Parathyroid adenoma (tissue), 2 donors: ENCODE data around the gene DHRS11.

Source experiments
- H2AFZ ChIP-seq: fragments of 300-600 bp; sonication (generic); one replicate; pipeline ENCODE4 v1.7.0; 2017; ENCODE audit warnings: antibody characterized with exemption, mild to moderate bottlenecking
- H3K27ac ChIP-seq: fragments of 300-600 bp; sonication (generic); one replicate; pipeline ENCODE4 v1.7.0; 2017
- H3K27me3 ChIP-seq: fragments of 300-600 bp; sonication (generic); one replicate; pipeline ENCODE4 v1.7.0; 2017; ENCODE audit warnings: low read length; ENCODE audit not compliant: control insufficient read depth, insufficient read depth
- H3K36me3 ChIP-seq: fragments of 300-600 bp; sonication (generic); one replicate; pipeline ENCODE4 v1.7.0; 2017; ENCODE audit warnings: low read length; ENCODE audit not compliant: control insufficient read depth, insufficient read depth
- H3K4me1 ChIP-seq: fragments of 300-600 bp; sonication (generic); one replicate; pipeline ENCODE4 v1.7.0; 2017; ENCODE audit warnings: control low read depth
- H3K4me2 ChIP-seq: fragments of 300-600 bp; sonication (generic); one replicate; pipeline ENCODE4 v1.7.0; 2017; ENCODE audit warnings: low read length
- H3K4me3 ChIP-seq: fragments of 300-600 bp; sonication (generic); one replicate; pipeline ENCODE4 v1.7.0; 2017; ENCODE audit warnings: low read depth, low read length
- H3K79me2 ChIP-seq: fragments of 300-600 bp; sonication (generic); one replicate; pipeline ENCODE4 v1.7.0; 2017; ENCODE audit warnings: control low read depth
- H3K9ac ChIP-seq: fragments of 300-600 bp; sonication (generic); one replicate; pipeline ENCODE4 v1.7.0; 2017; ENCODE audit warnings: mild to moderate bottlenecking
- H3K9me3 ChIP-seq: fragments of 300-600 bp; sonication (generic); one replicate; pipeline ENCODE4 v1.7.0; 2017; ENCODE audit warnings: low read length; ENCODE audit not compliant: control insufficient read depth
- CTCF ChIP-seq: fragments of 300-600 bp; sonication (generic); IDR thresholded peaks from one replicate; pipeline ENCODE4 v1.7.0; 2017; ENCODE audit warnings: antibody characterized with exemption, mild to moderate bottlenecking
- donor health status: primary hyperparathyroidism.

The DHRS11 gene

GRCh38 chr17:36611345-36612072 lies 19.8 kb downstream of the DHRS11 start:
- no peak overlapping the region for H2AFZ ChIP-seq
- no peaks in the 10 kb centered on the region for H3K9me3 ChIP-seq
- H3K4me2 ChIP-seq: no peak overlapping the region
- no peaks in the 10 kb centered on the region for H3K27me3 ChIP-seq
- H3K27ac ChIP-seq: no peak overlapping the region
- H3K9ac ChIP-seq: no peak overlapping the region
- no peaks in the 10 kb centered on the region for H3K79me2 ChIP-seq
- no peak overlapping the region for H3K4me3 ChIP-seq
- H3K36me3 ChIP-seq: no peaks in the 10 kb centered on the region
- H3K4me1 ChIP-seq: no peaks in the 10 kb centered on the region
- no peak for TF ChIP-seq CTCF

- Histone ChIP-seq H3K36me3 (no peaks in the 10 kb centered on the region), H3K79me2 (no peaks in the 10 kb centered on the region), H3K4me2 (no peak overlapping the region), H3K9ac (no peak overlapping the region), H3K4me3 (no peak overlapping the region), H3K9me3 (no peaks in the 10 kb centered on the region), H3K27ac (no peak overlapping the region), H3K4me1 (no peaks in the 10 kb centered on the region), H3K27me3 (no peaks in the 10 kb centered on the region), H2AFZ (no peak overlapping the region)
- TF ChIP-seq CTCF: no peak
These were observed 20.6 kb downstream of the DHRS11 start for GRCh38 chr17:36612323-36612722.

DNA sequence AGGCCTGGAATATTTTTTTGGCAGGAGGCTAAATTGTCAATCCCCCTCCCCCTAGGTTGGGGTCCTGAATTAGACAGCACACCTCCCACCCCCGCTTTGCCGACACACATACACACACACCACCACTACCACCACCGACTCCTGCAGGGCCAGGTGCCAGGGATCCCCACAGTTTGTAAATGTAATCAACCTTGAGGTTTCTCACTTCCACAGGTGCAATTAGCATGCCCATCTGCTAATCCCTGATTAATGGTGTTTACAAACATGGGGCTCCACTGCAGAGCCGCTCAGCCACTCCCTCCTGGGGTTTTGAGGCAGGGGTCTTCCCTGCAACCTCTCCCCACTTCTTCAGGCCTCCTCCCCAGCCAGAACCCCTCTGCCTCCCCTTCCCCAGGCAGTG lies 21.5 kb downstream of the DHRS11 start:
- Histone ChIP-seq H3K9ac (no peak overlapping the region), H3K79me2 (no peaks in the 10 kb centered on the region), H2AFZ (no peak overlapping the region), H3K27me3 (no peaks in the 10 kb centered on the region), H3K4me3 (no peak overlapping the region), H3K27ac (no peak overlapping the region), H3K36me3 (no peaks in the 10 kb centered on the region), H3K9me3 (no peaks in the 10 kb centered on the region), H3K4me2 (no peak overlapping the region), H3K4me1 (no peaks in the 10 kb centered on the region)
- no peak for TF ChIP-seq CTCF

DNA sequence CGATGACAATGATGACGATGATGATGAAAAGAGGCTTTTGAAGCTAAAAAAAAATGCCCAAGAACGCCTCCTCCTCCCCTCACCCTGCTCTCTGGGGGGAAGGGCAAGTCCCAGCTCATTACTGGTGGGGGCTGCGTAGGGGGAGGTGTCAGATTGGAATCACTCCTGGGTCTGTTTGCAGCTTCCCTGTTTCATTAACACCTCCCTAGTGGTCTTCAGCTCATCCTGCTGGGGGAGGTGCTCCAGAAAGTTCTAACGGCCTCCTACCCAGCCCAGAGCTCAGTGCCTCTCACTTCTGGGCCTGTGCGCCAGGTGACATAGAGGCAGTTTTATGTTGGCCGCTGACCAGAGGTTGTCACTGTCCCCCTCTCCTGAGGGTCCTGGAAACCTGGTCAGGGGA lies 22.4 kb downstream of the DHRS11 start:
- Histone ChIP-seq H3K4me3 (no peak overlapping the region), H3K36me3 (no peaks in the 10 kb centered on the region), H3K9ac (no peak overlapping the region), H3K79me2 (no peaks in the 10 kb centered on the region), H3K4me1 (no peaks in the 10 kb centered on the region), H2AFZ (no peak overlapping the region), H3K9me3 (no peaks in the 10 kb centered on the region), H3K27me3 (no peaks in the 10 kb centered on the region), H3K27ac (no peak overlapping the region), H3K4me2 (no peak overlapping the region)
- TF ChIP-seq CTCF: no peak

GRCh38 chr17:36614933-36615332 lies 23.3 kb downstream of the DHRS11 start:
- H3K4me2 ChIP-seq: no peak overlapping the region
- TF ChIP-seq CTCF: no peak

More at GRCh38 chr17:36614933-36615332, 23.3 kb downstream of the DHRS11 start:
- no peaks in the 10 kb centered on the region for H3K36me3 ChIP-seq
- H3K79me2 ChIP-seq: no peaks in the 10 kb centered on the region
- H3K4me1 ChIP-seq: no peaks in the 10 kb centered on the region
- H3K9ac ChIP-seq: no peak overlapping the region
- H2AFZ ChIP-seq: no peak overlapping the region
- no peaks in the 10 kb centered on the region for H3K9me3 ChIP-seq
- no peak overlapping the region for H3K27ac ChIP-seq
- no peak overlapping the region for H3K4me3 ChIP-seq
- no peaks in the 10 kb centered on the region for H3K27me3 ChIP-seq
